WTC11 (cell line): Measurements from ENCODE around the gene NCF4. TPM values are rescaled to one million over a fixed set of nuclear protein-coding genes. Genes with fewer than 3 reads are reported as not detected.

ENCODE experiments used
- ATAC-seq: fragments of 200-7000 bp; cut with Tn5 transposase; 2 replicates; pipeline ENCODE4 v1.10.0; 2021; ENCODE audit warnings: mild to moderate bottlenecking, moderate library complexity
- CTCF ChIA-PET: fragments of 300-600 bp; sonication (Branson Sonifier 250); formaldehyde crosslinking; loops from one replicate; lab custom pipeline; 2021; ENCODE audit warnings: antibody characterized with exemption; lab: Charles Lee
- POLR2A ChIA-PET: fragments of 350-600 bp; sonication (Branson Sonifier 250); formaldehyde crosslinking; loops from one replicate; lab custom pipeline; 2021; ENCODE audit warnings: antibody characterized with exemption; lab: Charles Lee
- DNase-seq: peaks from one replicate; pipeline ENCODE4 v3.0.0; 2021; ENCODE audit warnings: low spot score
- H3K27ac Mint-ChIP-seq: 2 replicates; pipeline ENCODE4 v1.8.0; 2021; ENCODE audit warnings: mixed read lengths
- H3K27me3 Mint-ChIP-seq: 2 replicates; pipeline ENCODE4 v1.8.0; 2021; ENCODE audit warnings: low read depth, mild to moderate bottlenecking, moderate library complexity, mixed read lengths
- H3K36me3 Mint-ChIP-seq: 2 replicates; pipeline ENCODE4 v1.8.0; 2021; ENCODE audit warnings: mixed read lengths
- H3K4me1 Mint-ChIP-seq: 2 replicates; pipeline ENCODE4 v1.8.0; 2022; ENCODE audit warnings: mixed read lengths
- H3K4me3 Mint-ChIP-seq: 2 replicates; pipeline ENCODE4 v1.8.0; 2021; ENCODE audit warnings: mild to moderate bottlenecking, moderate library complexity, mixed read lengths
- H3K9me3 Mint-ChIP-seq: 2 replicates; pipeline ENCODE4 v1.8.0; 2021; ENCODE audit warnings: mixed read lengths
- EMX1 ChIP-seq: fragments of 250-450 bp; sonication (Bioruptor Pico); IDR thresholded peaks from 2 replicates; pipeline ENCODE4 v1.8.0; 2021; ENCODE audit warnings: mild to moderate bottlenecking
- ESRRA ChIP-seq: sonication (generic); formaldehyde crosslinking; IDR thresholded peaks from 2 replicates; pipeline ENCODE4 v1.8.1; 2022; ENCODE audit warnings: mild to moderate bottlenecking, missing genetic modification reagents, borderline replicate concordance
- FOXP4 ChIP-seq: sonication (generic); formaldehyde crosslinking; IDR thresholded peaks from 2 replicates; pipeline ENCODE4 v1.8.0; 2022; ENCODE audit warnings: mild to moderate bottlenecking, missing genetic modification reagents
- JUN ChIP-seq: sonication (generic); formaldehyde crosslinking; IDR thresholded peaks from 2 replicates; pipeline ENCODE4 v1.8.0; 2023; ENCODE audit warnings: mild to moderate bottlenecking, missing genetic modification reagents
- MLX ChIP-seq: sonication (generic); formaldehyde crosslinking; IDR thresholded peaks from 2 replicates; pipeline ENCODE4 v1.8.1; 2023; ENCODE audit warnings: mild to moderate bottlenecking, missing genetic modification reagents, moderate library complexity
- MYBL2 ChIP-seq: sonication (generic); formaldehyde crosslinking; IDR thresholded peaks from 2 replicates; pipeline ENCODE4 v1.8.1; 2023; ENCODE audit warnings: mild to moderate bottlenecking, moderate library complexity, missing genetic modification reagents
- NFATC4 ChIP-seq: fragments of 250-450 bp; sonication (Bioruptor Pico); IDR thresholded peaks from 2 replicates; pipeline ENCODE4 v1.9.0; 2021; ENCODE audit warnings: mild to moderate bottlenecking
- ZBTB43 ChIP-seq: sonication (generic); formaldehyde crosslinking; IDR thresholded peaks from 2 replicates; pipeline ENCODE4 v1.8.1; 2023; ENCODE audit warnings: mild to moderate bottlenecking, missing genetic modification reagents
- ZNF232 ChIP-seq: sonication (generic); formaldehyde crosslinking; IDR thresholded peaks from 2 replicates; pipeline ENCODE4 v1.8.0; 2022; ENCODE audit warnings: mild to moderate bottlenecking, missing genetic modification reagents
- ZNF281 ChIP-seq: sonication (generic); formaldehyde crosslinking; IDR thresholded peaks from 2 replicates; pipeline ENCODE4 v1.8.0; 2023; ENCODE audit warnings: mild to moderate bottlenecking, missing genetic modification reagents
- ZNF423 ChIP-seq: fragments of 250-450 bp; sonication (Bioruptor Pico); IDR thresholded peaks from 2 replicates; pipeline ENCODE4 v2.1.2; 2022; ENCODE audit warnings: mild to moderate bottlenecking, moderate library complexity
- ZNF671 ChIP-seq: fragments of 250-450 bp; sonication (Bioruptor Pico); IDR thresholded peaks from 2 replicates; pipeline ENCODE4 v1.8.0; 2021; ENCODE audit warnings: mild to moderate bottlenecking
- total RNA-seq: library from RNA; stranded (reverse); gene quantifications from 3 replicates; pipeline ENCODE4 v1.2.3, GENCODE V29; 2021
- TF ChIP-seq, protein P1 (sequence below): sonication (generic); formaldehyde crosslinking; conservative IDR thresholded peaks from 2 replicates; pipeline ENCODE4 v1.8.1; 2023; ENCODE audit warnings: mild to moderate bottlenecking, low read depth, missing genetic modification reagents, moderate library complexity
- TF ChIP-seq, protein P2 (sequence below): sonication (generic); formaldehyde crosslinking; IDR thresholded peaks from 2 replicates; pipeline ENCODE4 v1.8.1; 2023; ENCODE audit warnings: mild to moderate bottlenecking, missing genetic modification reagents, moderate library complexity
- TF ChIP-seq, protein P3 (sequence below): sonication (generic); formaldehyde crosslinking; IDR thresholded peaks from 2 replicates; pipeline ENCODE4 v1.8.1; 2023; ENCODE audit warnings: mild to moderate bottlenecking, moderate library complexity, missing genetic modification reagents
- TF ChIP-seq, protein P4 (sequence below): sonication (generic); formaldehyde crosslinking; IDR thresholded peaks from 2 replicates; pipeline ENCODE4 v1.8.1; 2023; ENCODE audit warnings: mild to moderate bottlenecking, missing genetic modification reagents
- TF ChIP-seq, protein P5 (sequence below): sonication (generic); formaldehyde crosslinking; IDR thresholded peaks from 2 replicates; pipeline ENCODE4 v1.8.1; 2022; ENCODE audit warnings: mild to moderate bottlenecking, missing genetic modification reagents, moderate library complexity, borderline replicate concordance

Gene NCF4
- total RNA-seq, 1 experiment from 2014 or later = not detected

DNA sequence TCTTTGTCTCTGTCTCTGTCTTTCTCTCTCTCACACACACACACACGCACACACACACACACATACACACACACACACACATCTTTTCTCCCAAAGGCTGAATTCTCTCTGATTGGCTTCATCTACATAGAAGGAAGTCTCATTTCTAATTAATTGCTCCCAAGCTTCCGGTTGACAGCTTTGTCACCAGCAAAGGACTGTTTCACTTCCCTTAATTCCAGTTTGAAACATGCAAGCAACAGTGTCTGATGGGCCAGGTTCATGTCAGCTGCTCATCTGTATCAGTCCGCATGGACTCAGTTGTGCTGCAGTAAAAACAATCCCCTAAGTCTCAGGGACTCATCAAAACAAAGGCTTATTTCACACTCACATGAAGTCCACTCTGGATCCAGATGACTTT lies 27.7 kb upstream of the NCF4 start:
- no peak for DNase-seq
- Mint-ChIP-seq H3K36me3 (no peaks in the 10 kb centered on the region), H3K9me3 (peaks cover 19% of the 10 kb centered on the region), H3K27me3 (peaks cover 13% of the 10 kb centered on the region), H3K4me1 (peaks cover 2% of the 10 kb centered on the region; the same call in 1 of the 2 replicates), H3K27ac (no peak overlapping the region), H3K4me3 (no peak overlapping the region)
- ATAC-seq = no peak
- TF ChIP-seq, protein P1, sequence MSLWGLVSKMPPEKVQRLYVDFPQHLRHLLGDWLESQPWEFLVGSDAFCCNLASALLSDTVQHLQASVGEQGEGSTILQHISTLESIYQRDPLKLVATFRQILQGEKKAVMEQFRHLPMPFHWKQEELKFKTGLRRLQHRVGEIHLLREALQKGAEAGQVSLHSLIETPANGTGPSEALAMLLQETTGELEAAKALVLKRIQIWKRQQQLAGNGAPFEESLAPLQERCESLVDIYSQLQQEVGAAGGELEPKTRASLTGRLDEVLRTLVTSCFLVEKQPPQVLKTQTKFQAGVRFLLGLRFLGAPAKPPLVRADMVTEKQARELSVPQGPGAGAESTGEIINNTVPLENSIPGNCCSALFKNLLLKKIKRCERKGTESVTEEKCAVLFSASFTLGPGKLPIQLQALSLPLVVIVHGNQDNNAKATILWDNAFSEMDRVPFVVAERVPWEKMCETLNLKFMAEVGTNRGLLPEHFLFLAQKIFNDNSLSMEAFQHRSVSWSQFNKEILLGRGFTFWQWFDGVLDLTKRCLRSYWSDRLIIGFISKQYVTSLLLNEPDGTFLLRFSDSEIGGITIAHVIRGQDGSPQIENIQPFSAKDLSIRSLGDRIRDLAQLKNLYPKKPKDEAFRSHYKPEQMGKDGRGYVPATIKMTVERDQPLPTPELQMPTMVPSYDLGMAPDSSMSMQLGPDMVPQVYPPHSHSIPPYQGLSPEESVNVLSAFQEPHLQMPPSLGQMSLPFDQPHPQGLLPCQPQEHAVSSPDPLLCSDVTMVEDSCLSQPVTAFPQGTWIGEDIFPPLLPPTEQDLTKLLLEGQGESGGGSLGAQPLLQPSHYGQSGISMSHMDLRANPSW (CRISPR knock-in tag) = no peak
- TF ChIP-seq, protein P2, sequence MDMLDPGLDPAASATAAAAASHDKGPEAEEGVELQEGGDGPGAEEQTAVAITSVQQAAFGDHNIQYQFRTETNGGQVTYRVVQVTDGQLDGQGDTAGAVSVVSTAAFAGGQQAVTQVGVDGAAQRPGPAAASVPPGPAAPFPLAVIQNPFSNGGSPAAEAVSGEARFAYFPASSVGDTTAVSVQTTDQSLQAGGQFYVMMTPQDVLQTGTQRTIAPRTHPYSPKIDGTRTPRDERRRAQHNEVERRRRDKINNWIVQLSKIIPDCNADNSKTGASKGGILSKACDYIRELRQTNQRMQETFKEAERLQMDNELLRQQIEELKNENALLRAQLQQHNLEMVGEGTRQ (CRISPR knock-in tag) = no peak
- no peak for TF ChIP-seq MYBL2
- TF ChIP-seq, protein P3, sequence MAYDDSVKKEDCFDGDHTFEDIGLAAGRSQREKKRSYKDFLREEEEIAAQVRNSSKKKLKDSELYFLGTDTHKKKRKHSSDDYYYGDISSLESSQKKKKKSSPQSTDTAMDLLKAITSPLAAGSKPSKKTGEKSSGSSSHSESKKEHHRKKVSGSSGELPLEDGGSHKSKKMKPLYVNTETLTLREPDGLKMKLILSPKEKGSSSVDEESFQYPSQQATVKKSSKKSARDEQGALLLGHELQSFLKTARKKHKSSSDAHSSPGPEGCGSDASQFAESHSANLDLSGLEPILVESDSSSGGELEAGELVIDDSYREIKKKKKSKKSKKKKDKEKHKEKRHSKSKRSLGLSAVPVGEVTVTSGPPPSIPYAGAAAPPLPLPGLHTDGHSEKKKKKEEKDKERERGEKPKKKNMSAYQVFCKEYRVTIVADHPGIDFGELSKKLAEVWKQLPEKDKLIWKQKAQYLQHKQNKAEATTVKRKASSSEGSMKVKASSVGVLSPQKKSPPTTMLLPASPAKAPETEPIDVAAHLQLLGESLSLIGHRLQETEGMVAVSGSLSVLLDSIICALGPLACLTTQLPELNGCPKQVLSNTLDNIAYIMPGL (CRISPR knock-in tag) = no peak
- no peak for TF ChIP-seq FOXP4 (CRISPR knock-in tag)
- no peak for TF ChIP-seq ZNF671 (CRISPR knock-in tag)
- no peak for TF ChIP-seq EMX1
- no peak for TF ChIP-seq ESRRA
- no peak for TF ChIP-seq ZBTB43 (CRISPR knock-in tag)
- no peak for TF ChIP-seq NFATC4 (CRISPR knock-in tag)
- TF ChIP-seq ZNF423 (CRISPR knock-in tag) = no peak
- TF ChIP-seq ZNF281 (CRISPR knock-in tag) = no peak
- no peak for TF ChIP-seq JUN (CRISPR knock-in tag)
- TF ChIP-seq ZNF232 (CRISPR knock-in tag) = no peak
- no peak for TF ChIP-seq MLX (CRISPR knock-in tag)
- TF ChIP-seq, protein P4, sequence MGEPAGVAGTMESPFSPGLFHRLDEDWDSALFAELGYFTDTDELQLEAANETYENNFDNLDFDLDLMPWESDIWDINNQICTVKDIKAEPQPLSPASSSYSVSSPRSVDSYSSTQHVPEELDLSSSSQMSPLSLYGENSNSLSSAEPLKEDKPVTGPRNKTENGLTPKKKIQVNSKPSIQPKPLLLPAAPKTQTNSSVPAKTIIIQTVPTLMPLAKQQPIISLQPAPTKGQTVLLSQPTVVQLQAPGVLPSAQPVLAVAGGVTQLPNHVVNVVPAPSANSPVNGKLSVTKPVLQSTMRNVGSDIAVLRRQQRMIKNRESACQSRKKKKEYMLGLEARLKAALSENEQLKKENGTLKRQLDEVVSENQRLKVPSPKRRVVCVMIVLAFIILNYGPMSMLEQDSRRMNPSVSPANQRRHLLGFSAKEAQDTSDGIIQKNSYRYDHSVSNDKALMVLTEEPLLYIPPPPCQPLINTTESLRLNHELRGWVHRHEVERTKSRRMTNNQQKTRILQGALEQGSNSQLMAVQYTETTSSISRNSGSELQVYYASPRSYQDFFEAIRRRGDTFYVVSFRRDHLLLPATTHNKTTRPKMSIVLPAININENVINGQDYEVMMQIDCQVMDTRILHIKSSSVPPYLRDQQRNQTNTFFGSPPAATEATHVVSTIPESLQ (CRISPR knock-in tag) = no peak
- TF ChIP-seq, protein P5, sequence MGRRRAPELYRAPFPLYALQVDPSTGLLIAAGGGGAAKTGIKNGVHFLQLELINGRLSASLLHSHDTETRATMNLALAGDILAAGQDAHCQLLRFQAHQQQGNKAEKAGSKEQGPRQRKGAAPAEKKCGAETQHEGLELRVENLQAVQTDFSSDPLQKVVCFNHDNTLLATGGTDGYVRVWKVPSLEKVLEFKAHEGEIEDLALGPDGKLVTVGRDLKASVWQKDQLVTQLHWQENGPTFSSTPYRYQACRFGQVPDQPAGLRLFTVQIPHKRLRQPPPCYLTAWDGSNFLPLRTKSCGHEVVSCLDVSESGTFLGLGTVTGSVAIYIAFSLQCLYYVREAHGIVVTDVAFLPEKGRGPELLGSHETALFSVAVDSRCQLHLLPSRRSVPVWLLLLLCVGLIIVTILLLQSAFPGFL (CRISPR knock-in tag) = no peak
- ChIA-PET POLR2A (no interaction called here), CTCF (interaction anchor here (1.2 kb wide), 1 partner anchor 23 kb away, joined by 7 read pairs; no protein-coding TSS in a partner anchor)
